ENCODE measurements around the gene SGK2. TPM values are rescaled to one million over a fixed set of nuclear protein-coding genes. Genes with fewer than 3 reads are reported as not detected.

The SGK2 gene
- total and polyA plus RNA-seq, 2 experiments from 2014 or later: 0.42 TPM; not detected in 1

DNA sequence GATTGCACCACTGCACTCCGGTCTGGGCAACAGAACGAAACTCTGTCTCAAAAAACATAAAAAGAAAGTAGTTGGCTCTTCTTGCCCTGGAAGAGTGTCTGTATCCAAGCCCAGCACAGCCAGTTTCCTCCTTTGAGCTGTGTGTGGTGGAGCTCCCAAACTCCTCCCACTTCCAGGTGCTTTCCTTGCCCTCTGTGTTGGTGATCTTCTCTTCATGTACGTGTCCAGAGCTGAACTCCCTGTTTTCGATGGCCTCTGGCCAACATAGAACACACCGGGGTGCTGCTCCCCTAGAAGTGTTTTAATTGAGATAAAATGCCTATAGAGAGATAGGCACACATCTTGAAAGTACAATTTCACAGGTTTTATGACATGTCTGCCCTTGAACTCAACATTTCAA, 16.7 kb upstream of the SGK2 start:
- H3K4me1 ChIP-seq (ENCODE audit: insufficient read depth): no peaks in the 10 kb centered on the region
- no peaks in the 10 kb centered on the region for H3K36me3 ChIP-seq (ENCODE audit: insufficient read depth)
- H3K4me1 Mint-ChIP-seq: no peaks in the 10 kb centered on the region
- no peak overlapping the region for H3K4me2 ChIP-seq
- no peaks in the 10 kb centered on the region; the same call in 1 of the 2 replicates for H4K20me1 ChIP-seq (replicated peaks; ENCODE audit: insufficient read depth)
- no peaks in the 10 kb centered on the region for H3F3A ChIP-seq (replicated peaks; ENCODE audit: low read depth)
- H3K79me2 ChIP-seq (replicated peaks; ENCODE audit: insufficient read depth): no peaks in the 10 kb centered on the region
- no peak overlapping the region for H3K27ac Mint-ChIP-seq
- no peak for ATAC-seq
- H3K4me3 Mint-ChIP-seq: no peak overlapping the region
- H3K4me3 ChIP-seq: no peak overlapping the region
- peaks cover 17% of the 10 kb centered on the region for H3K36me3 Mint-ChIP-seq (ENCODE audit: low read depth)
- H3K9me3 Mint-ChIP-seq: peaks cover 9% of the 10 kb centered on the region
- H3K27me3 ChIP-seq (ENCODE audit: insufficient read depth): no peaks in the 10 kb centered on the region
- H2AFZ ChIP-seq: no peak overlapping the region
- no peak for DNase-seq (ENCODE audit: low spot score)
- H3K27me3 Mint-ChIP-seq (ENCODE audit: insufficient read depth, low read depth, poor library complexity): peaks cover 9% of the 10 kb centered on the region
- H3K9me2 ChIP-seq (ENCODE audit: insufficient read depth): no peaks in the 10 kb centered on the region
- TF ChIP-seq, protein P1, sequence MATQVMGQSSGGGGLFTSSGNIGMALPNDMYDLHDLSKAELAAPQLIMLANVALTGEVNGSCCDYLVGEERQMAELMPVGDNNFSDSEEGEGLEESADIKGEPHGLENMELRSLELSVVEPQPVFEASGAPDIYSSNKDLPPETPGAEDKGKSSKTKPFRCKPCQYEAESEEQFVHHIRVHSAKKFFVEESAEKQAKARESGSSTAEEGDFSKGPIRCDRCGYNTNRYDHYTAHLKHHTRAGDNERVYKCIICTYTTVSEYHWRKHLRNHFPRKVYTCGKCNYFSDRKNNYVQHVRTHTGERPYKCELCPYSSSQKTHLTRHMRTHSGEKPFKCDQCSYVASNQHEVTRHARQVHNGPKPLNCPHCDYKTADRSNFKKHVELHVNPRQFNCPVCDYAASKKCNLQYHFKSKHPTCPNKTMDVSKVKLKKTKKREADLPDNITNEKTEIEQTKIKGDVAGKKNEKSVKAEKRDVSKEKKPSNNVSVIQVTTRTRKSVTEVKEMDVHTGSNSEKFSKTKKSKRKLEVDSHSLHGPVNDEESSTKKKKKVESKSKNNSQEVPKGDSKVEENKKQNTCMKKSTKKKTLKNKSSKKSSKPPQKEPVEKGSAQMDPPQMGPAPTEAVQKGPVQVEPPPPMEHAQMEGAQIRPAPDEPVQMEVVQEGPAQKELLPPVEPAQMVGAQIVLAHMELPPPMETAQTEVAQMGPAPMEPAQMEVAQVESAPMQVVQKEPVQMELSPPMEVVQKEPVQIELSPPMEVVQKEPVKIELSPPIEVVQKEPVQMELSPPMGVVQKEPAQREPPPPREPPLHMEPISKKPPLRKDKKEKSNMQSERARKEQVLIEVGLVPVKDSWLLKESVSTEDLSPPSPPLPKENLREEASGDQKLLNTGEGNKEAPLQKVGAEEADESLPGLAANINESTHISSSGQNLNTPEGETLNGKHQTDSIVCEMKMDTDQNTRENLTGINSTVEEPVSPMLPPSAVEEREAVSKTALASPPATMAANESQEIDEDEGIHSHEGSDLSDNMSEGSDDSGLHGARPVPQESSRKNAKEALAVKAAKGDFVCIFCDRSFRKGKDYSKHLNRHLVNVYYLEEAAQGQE (IDR thresholded peaks at IDR 0.05; ENCODE audit: unreplicated experiment): no peak
- no peak for TF ChIP-seq NANOG (IDR thresholded peaks at IDR 0.05; ENCODE audit: borderline replicate concordance)
- TF ChIP-seq, protein P2, sequence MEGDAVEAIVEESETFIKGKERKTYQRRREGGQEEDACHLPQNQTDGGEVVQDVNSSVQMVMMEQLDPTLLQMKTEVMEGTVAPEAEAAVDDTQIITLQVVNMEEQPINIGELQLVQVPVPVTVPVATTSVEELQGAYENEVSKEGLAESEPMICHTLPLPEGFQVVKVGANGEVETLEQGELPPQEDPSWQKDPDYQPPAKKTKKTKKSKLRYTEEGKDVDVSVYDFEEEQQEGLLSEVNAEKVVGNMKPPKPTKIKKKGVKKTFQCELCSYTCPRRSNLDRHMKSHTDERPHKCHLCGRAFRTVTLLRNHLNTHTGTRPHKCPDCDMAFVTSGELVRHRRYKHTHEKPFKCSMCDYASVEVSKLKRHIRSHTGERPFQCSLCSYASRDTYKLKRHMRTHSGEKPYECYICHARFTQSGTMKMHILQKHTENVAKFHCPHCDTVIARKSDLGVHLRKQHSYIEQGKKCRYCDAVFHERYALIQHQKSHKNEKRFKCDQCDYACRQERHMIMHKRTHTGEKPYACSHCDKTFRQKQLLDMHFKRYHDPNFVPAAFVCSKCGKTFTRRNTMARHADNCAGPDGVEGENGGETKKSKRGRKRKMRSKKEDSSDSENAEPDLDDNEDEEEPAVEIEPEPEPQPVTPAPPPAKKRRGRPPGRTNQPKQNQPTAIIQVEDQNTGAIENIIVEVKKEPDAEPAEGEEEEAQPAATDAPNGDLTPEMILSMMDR (conservative IDR thresholded peaks at IDR 0.05; ENCODE audit: low read depth in 2 of 2): no peak
- TF ChIP-seq, protein P3, sequence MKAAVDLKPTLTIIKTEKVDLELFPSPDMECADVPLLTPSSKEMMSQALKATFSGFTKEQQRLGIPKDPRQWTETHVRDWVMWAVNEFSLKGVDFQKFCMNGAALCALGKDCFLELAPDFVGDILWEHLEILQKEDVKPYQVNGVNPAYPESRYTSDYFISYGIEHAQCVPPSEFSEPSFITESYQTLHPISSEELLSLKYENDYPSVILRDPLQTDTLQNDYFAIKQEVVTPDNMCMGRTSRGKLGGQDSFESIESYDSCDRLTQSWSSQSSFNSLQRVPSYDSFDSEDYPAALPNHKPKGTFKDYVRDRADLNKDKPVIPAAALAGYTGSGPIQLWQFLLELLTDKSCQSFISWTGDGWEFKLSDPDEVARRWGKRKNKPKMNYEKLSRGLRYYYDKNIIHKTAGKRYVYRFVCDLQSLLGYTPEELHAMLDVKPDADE (IDR thresholded peaks at IDR 0.05): no peak
- TF ChIP-seq EZH2 (IDR thresholded peaks at IDR 0.05; ENCODE audit: low read depth, unreplicated experiment): no peak
- no peak for TF ChIP-seq JUNB (IDR thresholded peaks at IDR 0.05; ENCODE audit: unreplicated experiment)
- TF ChIP-seq POLR2AphosphoS5 (IDR thresholded peaks at IDR 0.05; ENCODE audit: low read depth): no peak
- TF ChIP-seq CREB1 (CRISPR knock-in tag; IDR thresholded peaks at IDR 0.05; ENCODE audit: low read depth): no peak
- TF ChIP-seq STAT1 (IDR thresholded peaks at IDR 0.05; ENCODE audit: unreplicated experiment): no peak
- TF ChIP-seq, protein P4, sequence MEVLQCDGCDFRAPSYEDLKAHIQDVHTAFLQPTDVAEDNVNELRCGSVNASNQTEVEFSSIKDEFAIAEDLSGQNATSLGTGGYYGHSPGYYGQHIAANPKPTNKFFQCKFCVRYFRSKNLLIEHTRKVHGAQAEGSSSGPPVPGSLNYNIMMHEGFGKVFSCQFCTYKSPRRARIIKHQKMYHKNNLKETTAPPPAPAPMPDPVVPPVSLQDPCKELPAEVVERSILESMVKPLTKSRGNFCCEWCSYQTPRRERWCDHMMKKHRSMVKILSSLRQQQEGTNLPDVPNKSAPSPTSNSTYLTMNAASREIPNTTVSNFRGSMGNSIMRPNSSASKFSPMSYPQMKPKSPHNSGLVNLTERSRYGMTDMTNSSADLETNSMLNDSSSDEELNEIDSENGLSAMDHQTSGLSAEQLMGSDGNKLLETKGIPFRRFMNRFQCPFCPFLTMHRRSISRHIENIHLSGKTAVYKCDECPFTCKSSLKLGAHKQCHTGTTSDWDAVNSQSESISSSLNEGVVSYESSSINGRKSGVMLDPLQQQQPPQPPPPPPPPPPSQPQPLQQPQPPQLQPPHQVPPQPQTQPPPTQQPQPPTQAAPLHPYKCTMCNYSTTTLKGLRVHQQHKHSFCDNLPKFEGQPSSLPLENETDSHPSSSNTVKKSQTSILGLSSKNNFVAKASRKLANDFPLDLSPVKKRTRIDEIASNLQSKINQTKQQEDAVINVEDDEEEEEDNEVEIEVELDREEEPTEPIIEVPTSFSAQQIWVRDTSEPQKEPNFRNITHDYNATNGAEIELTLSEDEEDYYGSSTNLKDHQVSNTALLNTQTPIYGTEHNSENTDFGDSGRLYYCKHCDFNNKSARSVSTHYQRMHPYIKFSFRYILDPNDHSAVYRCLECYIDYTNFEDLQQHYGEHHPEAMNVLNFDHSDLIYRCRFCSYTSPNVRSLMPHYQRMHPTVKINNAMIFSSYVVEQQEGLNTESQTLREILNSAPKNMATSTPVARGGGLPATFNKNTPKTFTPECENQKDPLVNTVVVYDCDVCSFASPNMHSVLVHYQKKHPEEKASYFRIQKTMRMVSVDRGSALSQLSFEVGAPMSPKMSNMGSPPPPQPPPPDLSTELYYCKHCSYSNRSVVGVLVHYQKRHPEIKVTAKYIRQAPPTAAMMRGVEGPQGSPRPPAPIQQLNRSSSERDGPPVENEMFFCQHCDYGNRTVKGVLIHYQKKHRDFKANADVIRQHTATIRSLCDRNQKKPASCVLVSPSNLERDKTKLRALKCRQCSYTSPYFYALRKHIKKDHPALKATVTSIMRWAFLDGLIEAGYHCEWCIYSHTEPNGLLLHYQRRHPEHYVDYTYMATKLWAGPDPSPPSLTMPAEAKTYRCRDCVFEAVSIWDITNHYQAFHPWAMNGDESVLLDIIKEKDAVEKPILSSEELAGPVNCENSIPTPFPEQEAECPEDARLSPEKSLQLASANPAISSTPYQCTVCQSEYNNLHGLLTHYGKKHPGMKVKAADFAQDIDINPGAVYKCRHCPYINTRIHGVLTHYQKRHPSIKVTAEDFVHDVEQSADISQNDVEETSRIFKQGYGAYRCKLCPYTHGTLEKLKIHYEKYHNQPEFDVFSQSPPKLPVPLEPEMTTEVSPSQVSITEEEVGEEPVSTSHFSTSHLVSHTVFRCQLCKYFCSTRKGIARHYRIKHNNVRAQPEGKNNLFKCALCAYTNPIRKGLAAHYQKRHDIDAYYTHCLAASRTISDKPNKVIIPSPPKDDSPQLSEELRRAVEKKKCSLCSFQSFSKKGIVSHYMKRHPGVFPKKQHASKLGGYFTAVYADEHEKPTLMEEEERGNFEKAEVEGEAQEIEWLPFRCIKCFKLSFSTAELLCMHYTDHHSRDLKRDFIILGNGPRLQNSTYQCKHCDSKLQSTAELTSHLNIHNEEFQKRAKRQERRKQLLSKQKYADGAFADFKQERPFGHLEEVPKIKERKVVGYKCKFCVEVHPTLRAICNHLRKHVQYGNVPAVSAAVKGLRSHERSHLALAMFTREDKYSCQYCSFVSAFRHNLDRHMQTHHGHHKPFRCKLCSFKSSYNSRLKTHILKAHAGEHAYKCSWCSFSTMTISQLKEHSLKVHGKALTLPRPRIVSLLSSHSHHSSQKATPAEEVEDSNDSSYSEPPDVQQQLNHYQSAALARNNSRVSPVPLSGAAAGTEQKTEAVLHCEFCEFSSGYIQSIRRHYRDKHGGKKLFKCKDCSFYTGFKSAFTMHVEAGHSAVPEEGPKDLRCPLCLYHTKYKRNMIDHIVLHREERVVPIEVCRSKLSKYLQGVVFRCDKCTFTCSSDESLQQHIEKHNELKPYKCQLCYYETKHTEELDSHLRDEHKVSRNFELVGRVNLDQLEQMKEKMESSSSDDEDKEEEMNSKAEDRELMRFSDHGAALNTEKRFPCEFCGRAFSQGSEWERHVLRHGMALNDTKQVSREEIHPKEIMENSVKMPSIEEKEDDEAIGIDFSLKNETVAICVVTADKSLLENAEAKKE (CRISPR knock-in tag; IDR thresholded peaks at IDR 0.05): no peak
- no peak for TF ChIP-seq ZNF114 (CRISPR knock-in tag; IDR thresholded peaks at IDR 0.05)
- TF ChIP-seq ZNF331 (CRISPR knock-in tag; IDR thresholded peaks at IDR 0.05; ENCODE audit: low read depth): no peak
- TF ChIP-seq EZH2phosphoT487 (IDR thresholded peaks at IDR 0.05; ENCODE audit: unreplicated experiment): no peak
- H3K27ac ChIP-seq (ENCODE audit: low read depth): no peak overlapping the region

Measured in GM23338 (cell line).